Osteocyte (in vitro differentiated cells): ENCODE measurements around the gene ISM2. TPM values are rescaled to one million over a fixed set of nuclear protein-coding genes. Genes with fewer than 3 reads are reported as not detected.

ENCODE experiments used
- DNase-seq: peaks from one replicate; pipeline ENCODE4 v3.0.0; 2021; ENCODE audit warnings: mixed read lengths; ENCODE audit not compliant: unreplicated experiment; ENCODE audit errors: extremely low spot score
- H3K27ac Mint-ChIP-seq: one replicate; pipeline ENCODE4 v1.8.0; 2021; ENCODE audit warnings: mild to moderate bottlenecking, mixed read lengths; ENCODE audit not compliant: unreplicated experiment
- H3K27me3 Mint-ChIP-seq: one replicate; pipeline ENCODE4 v1.8.0; 2021; ENCODE audit warnings: mixed read lengths; ENCODE audit not compliant: unreplicated experiment
- H3K36me3 Mint-ChIP-seq: one replicate; pipeline ENCODE4 v1.8.0; 2021; ENCODE audit warnings: mixed read lengths; ENCODE audit not compliant: unreplicated experiment
- H3K4me1 Mint-ChIP-seq: one replicate; pipeline ENCODE4 v1.8.0; 2021; ENCODE audit warnings: mixed read lengths; ENCODE audit not compliant: unreplicated experiment
- H3K4me3 Mint-ChIP-seq: one replicate; pipeline ENCODE4 v1.8.0; 2021; ENCODE audit warnings: mild to moderate bottlenecking, moderate library complexity, mixed read lengths; ENCODE audit not compliant: unreplicated experiment
- H3K9me3 Mint-ChIP-seq: one replicate; pipeline ENCODE4 v1.8.0; 2021; ENCODE audit warnings: mixed read lengths; ENCODE audit not compliant: unreplicated experiment
- CTCF ChIP-seq: fragments of 200-600 bp; sonication (generic); IDR thresholded peaks from 2 replicates; pipeline ENCODE4 v1.5.0; 2021; ENCODE audit warnings: antibody characterized with exemption, mild to moderate bottlenecking, moderate library complexity
- total RNA-seq: library from RNA; stranded (reverse); gene quantifications from 2 replicates; pipeline ENCODE4 v1.2.1, GENCODE V29; 2021

Gene ISM2
- total RNA-seq, 1 donor from 2014 or later, result not detected

- Mint-ChIP-seq H3K36me3 (peaks cover 22% of the 10 kb centered on the region), H3K4me3 (no peak overlapping the region), H3K9me3 (no peaks in the 10 kb centered on the region), H3K27ac (no peak overlapping the region), H3K27me3 (no peaks in the 10 kb centered on the region), H3K4me1 (no peaks in the 10 kb centered on the region)
- no peak for DNase-seq
- TF ChIP-seq CTCF, result no peak
Measured at GRCh38 chr14:77520555-77520954, 21.9 kb upstream of the ISM2 start.

GRCh38 chr14:77516126-77516525, 17.5 kb upstream of the ISM2 start:
- Mint-ChIP-seq H3K27ac (no peak overlapping the region), H3K4me3 (no peak overlapping the region), H3K36me3 (peaks cover 32% of the 10 kb centered on the region), H3K27me3 (no peaks in the 10 kb centered on the region), H3K4me1 (no peaks in the 10 kb centered on the region), H3K9me3 (no peaks in the 10 kb centered on the region)
- DNase-seq, result no peak
- no peak for TF ChIP-seq CTCF

GRCh38 chr14:77511486-77512162, 13.0 kb upstream of the ISM2 start:
- no peaks in the 10 kb centered on the region for H3K27me3 Mint-ChIP-seq
- H3K9me3 Mint-ChIP-seq, result no peaks in the 10 kb centered on the region
- no peak overlapping the region for H3K4me3 Mint-ChIP-seq

GRCh38 chr14:77509366-77509765, 10.8 kb upstream of the ISM2 start:
- no peak overlapping the region for H3K27ac Mint-ChIP-seq
- no peak for DNase-seq
- TF ChIP-seq CTCF, result no peak
- no peaks in the 10 kb centered on the region for H3K27me3 Mint-ChIP-seq
- no peaks in the 10 kb centered on the region for H3K4me1 Mint-ChIP-seq
- peaks cover 28% of the 10 kb centered on the region for H3K36me3 Mint-ChIP-seq
- H3K9me3 Mint-ChIP-seq, result no peaks in the 10 kb centered on the region
- no peak overlapping the region for H3K4me3 Mint-ChIP-seq

More at GRCh38 chr14:77511486-77512162, 13.0 kb upstream of the ISM2 start:
- no peaks in the 10 kb centered on the region for H3K4me1 Mint-ChIP-seq
- no peak overlapping the region for H3K27ac Mint-ChIP-seq
- DNase-seq, result no peak
- TF ChIP-seq CTCF, result no peak
- H3K36me3 Mint-ChIP-seq, result peaks cover 28% of the 10 kb centered on the region

GRCh38 chr14:77508876-77509275, 10.3 kb upstream of the ISM2 start:
- no peaks in the 10 kb centered on the region for H3K4me1 Mint-ChIP-seq
- no peak for TF ChIP-seq CTCF
- no peak overlapping the region for H3K27ac Mint-ChIP-seq
- DNase-seq, result no peak
- no peaks in the 10 kb centered on the region for H3K27me3 Mint-ChIP-seq
- H3K9me3 Mint-ChIP-seq, result no peaks in the 10 kb centered on the region
- no peak overlapping the region for H3K4me3 Mint-ChIP-seq
- H3K36me3 Mint-ChIP-seq, result peaks cover 28% of the 10 kb centered on the region
